NCI-H2171 (cell line): ENCODE results near the gene MAP3K1.
"Not testable (repeated sequence)": the region's sequence is repeated elsewhere in the genome, so short reads cannot be mapped to it uniquely, and the experiment has no call there.

ENCODE experiments used
- DNase-seq: peaks from one replicate; lab custom pipeline; 2025; lab: John Stamatoyannopoulos, UW

MAP3K1 gene

DNA sequence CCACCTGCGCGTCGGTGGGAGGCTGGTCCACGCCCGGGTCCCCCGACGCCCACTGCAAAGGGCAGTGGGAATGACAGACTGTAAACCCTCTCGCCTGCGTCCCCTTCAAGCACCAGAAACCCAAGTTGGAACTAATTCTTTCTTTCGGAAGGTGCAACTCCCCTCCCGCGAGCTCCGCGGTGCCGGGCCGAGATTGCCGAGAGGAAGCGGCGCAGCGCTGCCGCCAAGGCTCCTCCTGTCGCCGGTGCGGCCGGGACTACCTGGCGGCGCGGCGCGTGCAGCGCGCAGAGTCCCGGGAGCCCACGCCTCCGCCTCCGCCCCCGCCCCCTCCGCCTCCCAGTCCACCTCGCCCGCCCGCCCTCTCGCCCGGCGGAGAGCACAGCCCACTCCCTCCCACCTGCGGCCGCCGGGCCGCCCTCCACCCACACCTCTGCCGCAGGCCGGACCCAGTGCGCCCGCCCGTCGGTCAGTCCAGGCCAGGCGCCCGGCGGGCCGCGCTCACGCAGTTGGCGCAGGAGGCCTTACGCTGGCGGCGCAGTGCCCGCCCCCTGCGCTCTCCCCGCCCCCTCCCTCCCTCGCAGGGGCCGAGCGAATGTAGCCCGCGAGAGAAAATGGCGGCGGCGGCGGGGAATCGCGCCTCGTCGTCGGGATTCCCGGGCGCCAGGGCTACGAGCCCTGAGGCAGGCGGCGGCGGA is at the start of gene MAP3K1:
MAP3K1 (plus strand) TSS at position 587 of the 695 bp plus-strand sequence; CDS start at position 612, 25 bp downstream.
- DNase-seq = peak; percentile 30

DNA sequence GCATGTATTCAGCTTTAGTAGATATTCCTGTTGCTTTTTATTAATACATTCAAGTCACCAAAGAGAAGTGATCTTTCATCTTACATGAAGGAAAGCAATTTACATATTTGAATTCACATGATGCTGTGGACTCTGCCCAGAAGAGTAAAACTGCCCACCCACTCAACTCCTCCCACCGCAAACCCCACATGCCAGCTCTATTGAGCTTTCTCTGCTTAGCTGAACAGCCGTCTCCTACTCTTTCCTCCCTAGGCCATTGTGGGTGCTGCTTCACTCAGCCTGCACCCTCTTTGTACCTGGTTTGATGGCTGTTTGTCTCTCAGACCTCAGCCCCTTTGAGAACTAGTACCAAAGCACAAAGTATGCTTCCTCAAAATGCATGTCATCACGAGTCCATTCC is 48.4 kb upstream of the MAP3K1 start:
- no peak for DNase-seq

- no peak for DNase-seq
These were observed 45.3 kb upstream of the MAP3K1 start for GRCh38 chr5:56769875-56770604.

- no peak for DNase-seq
These were observed 42.6 kb upstream of the MAP3K1 start for GRCh38 chr5:56772767-56773166.

DNA sequence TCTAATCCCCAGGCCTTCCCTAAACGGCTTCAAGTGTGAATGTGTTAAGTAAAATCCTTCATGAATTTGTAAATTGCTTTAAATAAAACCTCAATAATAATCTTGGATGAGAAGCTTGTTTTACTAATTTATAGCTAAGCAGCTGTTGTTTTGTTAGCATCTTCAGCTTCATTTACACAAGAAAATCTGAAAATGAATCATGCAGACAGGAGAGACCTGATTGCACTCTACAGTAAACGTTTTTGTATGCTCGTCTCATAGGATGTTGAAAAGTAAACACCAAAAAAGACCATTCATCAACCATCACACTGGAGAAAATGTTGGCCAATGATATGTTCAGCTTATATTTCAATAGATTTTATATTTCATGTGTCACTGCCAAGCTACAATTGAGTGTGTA is 40.4 kb upstream of the MAP3K1 start:
- no peak for DNase-seq

- not testable (repeated sequence) for DNase-seq
These were observed 39.0 kb upstream of the MAP3K1 start for GRCh38 chr5:56776212-56776846.

- no peak for DNase-seq
These were observed 32.1 kb upstream of the MAP3K1 start for GRCh38 chr5:56783261-56783660.

DNA sequence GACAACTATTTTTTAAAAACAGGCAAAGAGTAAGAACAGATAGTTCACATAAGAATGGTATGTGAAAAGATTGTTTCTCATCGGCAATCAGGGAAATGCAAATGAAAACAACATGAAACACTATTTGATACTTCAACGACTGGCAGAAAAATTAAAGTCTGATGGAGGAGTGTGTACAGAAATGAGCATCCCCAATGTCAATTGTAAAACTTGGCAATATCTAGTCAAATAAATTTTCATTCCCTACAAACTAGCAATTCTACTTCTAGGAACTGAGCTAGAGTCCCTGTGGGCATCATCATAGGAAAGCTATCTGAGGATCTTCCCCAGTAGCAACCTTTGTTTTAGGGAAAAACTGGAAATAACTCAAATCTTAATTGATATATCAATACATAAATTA is 29.0 kb upstream of the MAP3K1 start:
- no peak for DNase-seq

GRCh38 chr5:56791396-56791795 is 24.0 kb upstream of the MAP3K1 start:
- DNase-seq = no peak

- no peak for DNase-seq
These were observed 16.8 kb upstream of the MAP3K1 start for GRCh38 chr5:56798521-56798920.

GRCh38 chr5:56800186-56800585 is 15.2 kb upstream of the MAP3K1 start:
- no peak for DNase-seq

DNA sequence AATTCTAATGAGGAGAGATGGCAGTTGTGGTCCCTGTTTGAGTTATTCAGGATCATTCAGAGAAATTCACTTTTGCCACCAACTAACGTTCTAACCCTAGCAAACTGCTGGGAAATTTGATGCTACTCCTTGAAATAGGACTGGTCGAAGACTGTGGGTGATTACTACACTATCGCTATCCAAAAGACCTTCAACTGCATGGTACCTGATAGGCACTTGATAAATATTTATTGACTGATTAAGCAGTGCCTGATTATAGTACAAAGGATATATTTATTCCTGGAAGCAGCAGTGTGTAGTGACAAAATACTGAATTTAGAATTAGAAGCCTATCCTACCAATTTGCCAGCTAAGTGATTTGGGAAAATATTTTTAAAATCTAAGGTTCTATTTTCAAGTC is 14.1 kb upstream of the MAP3K1 start:
- no peak for DNase-seq

DNA sequence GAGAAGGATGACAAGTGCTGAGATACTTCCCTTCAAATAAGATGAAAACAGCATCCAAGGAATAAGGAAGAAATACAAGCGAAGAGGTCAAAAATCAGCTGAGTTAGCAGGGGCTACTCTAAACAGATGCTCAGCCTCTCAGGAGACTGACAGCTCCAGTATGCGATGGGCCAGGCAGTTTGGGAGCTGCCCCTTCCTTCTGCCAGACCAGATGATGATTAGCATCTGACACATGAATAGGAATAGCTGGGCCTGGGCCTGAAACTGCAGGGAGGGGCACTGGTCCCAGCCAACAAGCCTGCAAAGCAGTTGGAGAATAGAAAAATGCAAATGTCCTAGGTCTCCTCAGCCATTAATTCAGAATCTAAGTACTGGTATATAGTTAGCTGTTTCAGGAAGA is 13.1 kb upstream of the MAP3K1 start:
- DNase-seq = no peak

- DNase-seq = no peak
These were observed 12.3 kb upstream of the MAP3K1 start for GRCh38 chr5:56803025-56803424.

- DNase-seq = no peak
These were observed 11.5 kb upstream of the MAP3K1 start for GRCh38 chr5:56803894-56804293.

- DNase-seq = no peak
These were observed 7.7 kb upstream of the MAP3K1 start for GRCh38 chr5:56807679-56808078.

DNA sequence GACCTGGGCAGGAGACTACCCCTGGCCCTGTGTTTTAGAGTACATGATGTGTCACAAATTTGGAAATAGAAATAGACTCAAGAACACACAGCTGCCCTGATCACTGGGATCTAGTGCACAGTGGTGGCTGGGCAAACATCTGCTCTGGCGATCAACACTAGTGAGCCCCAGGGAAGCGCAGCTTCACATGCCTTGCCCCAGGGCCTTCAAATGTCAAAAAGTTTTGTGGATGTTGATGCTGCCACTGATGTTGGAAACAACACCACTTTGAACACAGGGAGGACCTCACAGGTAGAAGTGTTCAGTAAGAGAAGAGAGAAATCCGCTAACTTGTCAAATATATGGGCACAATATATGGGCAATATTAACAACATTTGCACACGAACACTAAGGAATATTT is 7.1 kb upstream of the MAP3K1 start:
- DNase-seq = no peak

- DNase-seq = no peak
These were observed 4.5 kb upstream of the MAP3K1 start for GRCh38 chr5:56810826-56811225.

- no peak for DNase-seq
These were observed 3.2 kb upstream of the MAP3K1 start for GRCh38 chr5:56812110-56812509.

GRCh38 chr5:56813302-56813701 is 2.0 kb upstream of the MAP3K1 start:
- no peak for DNase-seq

DNA sequence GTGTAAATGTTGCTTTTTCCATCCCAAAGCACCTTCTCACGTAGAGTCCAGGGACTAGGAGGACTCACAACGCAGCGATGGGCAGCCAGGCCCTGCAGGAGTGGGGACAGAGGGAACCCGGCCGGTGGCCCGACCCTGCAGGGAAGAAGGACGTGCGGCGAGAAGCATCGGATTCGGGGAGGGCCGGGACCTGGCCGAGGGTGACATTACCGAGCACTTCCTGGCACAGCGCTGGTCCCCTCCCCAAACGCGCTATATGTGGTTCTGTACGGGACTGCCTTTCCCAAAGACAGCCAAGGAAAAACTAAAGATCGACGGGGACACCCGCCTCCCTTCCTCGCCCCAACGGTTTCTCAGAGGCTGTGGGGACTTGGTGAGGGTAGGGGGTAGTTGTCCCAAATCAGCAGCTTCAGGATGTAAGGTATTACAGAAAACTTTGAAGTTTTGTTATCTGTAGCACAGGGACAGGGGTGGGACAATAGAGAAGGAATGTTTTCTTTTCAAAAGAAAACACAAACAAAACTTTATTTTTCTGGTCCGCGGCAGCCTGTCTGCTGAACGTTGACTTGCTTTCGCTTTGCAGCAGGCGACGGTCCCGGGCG is 887 bp upstream of the MAP3K1 start:
- DNase-seq = no peak

DNA sequence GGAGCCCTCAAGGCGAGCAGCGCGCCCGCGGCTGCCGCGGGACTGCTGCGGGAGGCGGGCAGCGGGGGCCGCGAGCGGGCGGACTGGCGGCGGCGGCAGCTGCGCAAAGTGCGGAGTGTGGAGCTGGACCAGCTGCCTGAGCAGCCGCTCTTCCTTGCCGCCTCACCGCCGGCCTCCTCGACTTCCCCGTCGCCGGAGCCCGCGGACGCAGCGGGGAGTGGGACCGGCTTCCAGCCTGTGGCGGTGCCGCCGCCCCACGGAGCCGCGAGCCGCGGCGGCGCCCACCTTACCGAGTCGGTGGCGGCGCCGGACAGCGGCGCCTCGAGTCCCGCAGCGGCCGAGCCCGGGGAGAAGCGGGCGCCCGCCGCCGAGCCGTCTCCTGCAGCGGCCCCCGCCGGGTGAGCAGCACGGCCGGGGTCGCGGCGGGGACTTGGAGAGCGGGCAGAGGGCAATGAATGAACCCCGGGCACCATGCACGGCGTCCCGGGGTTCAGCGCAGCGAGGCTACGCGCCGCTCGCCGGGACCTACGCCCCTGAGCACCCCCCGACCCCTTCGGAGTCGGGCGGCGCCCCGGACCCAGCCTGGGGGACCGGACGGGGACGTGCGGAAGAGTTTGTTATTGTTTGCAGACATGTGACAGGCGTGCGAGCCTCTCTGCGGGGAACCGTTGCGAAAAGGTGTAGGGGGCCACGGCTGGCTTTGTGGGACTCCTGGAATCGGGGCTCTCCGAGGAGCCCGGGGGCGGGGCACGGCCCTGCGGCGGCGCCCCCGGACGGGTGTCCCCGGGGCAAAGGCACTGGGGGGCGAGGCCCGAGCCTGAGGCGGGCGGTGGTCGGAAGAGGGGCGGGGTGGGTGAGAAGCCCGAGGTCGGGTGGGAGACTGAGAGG is 553 bp downstream of the MAP3K1 start:
- DNase-seq = no peak
